Common myeloid progenitor, CD34-positive (primary cell): ENCODE results near the gene GJC3.
A peak's percentile ranks its signal among the peaks of the same experiment; 100 is the strongest.
"Not testable (repeated sequence)": the region's sequence is repeated elsewhere in the genome, so short reads cannot be mapped to it uniquely, and the experiment has no call there.

Experiments used
- CTCF ChIA-PET: fragments of 350-600 bp; sonication (Branson Sonifier 250); formaldehyde crosslinking; loops from one replicate; lab custom pipeline; 2021; ENCODE audit warnings: antibody characterized with exemption; lab: Charles Lee
- POLR2A ChIA-PET: fragments of 350-600 bp; sonication (Branson Sonifier 250); formaldehyde crosslinking; loops from one replicate; lab custom pipeline; 2021; ENCODE audit warnings: antibody characterized with exemption; lab: Charles Lee
- DNase-seq, 3 donors: peaks; one replicate each; pipeline versions ENCODE4 v3.0.0 to v3.0.0-alpha.2; 2013
- H3K27ac ChIP-seq, 2 experiments: 1 replicate in 1 of 2; 2 replicates in 1 of 2; pipeline ENCODE4 v1.7.0; 2013; ENCODE audit warnings: inconsistent platforms in 2 of 2, low read length in 2 of 2, mild to moderate bottlenecking in 2 of 2, low read depth in 1 of 2, moderate library complexity in 1 of 2; ENCODE audit not compliant: severe bottlenecking in 2 of 2, insufficient read depth in 1 of 2, poor library complexity in 1 of 2
- H3K27me3 ChIP-seq, 5 experiments: replicated peaks in 2 of 5; 1 replicate in 3 of 5; 2 replicates in 2 of 5; pipeline versions ENCODE4 v1.6.1 to v1.7.0; 2013; ENCODE audit warnings: low read length in 4 of 5, mild to moderate bottlenecking in 2 of 5, moderate library complexity in 2 of 5, inconsistent platforms in 1 of 5; ENCODE audit not compliant: insufficient read depth in 5 of 5, control insufficient read depth in 4 of 5
- H3K36me3 ChIP-seq, 4 experiments: 1 replicate in 2 of 4; 2 replicates in 2 of 4; pipeline versions ENCODE4 v1.6.1 to v1.7.0; 2013; ENCODE audit warnings: low read length in 3 of 4, control low read depth in 1 of 4, mild to moderate bottlenecking in 1 of 4; ENCODE audit not compliant: control insufficient read depth in 4 of 4, insufficient read depth in 4 of 4
- H3K4me1 ChIP-seq, 4 experiments: 1 replicate in 3 of 4; 2 replicates in 1 of 4; pipeline versions ENCODE4 v1.6.1 to v1.7.1; 2013; ENCODE audit warnings: low read length in 3 of 4, mild to moderate bottlenecking in 3 of 4, control low read depth in 1 of 4, inconsistent platforms in 1 of 4, moderate library complexity in 1 of 4; ENCODE audit not compliant: control insufficient read depth in 4 of 4, insufficient read depth in 4 of 4; ENCODE audit errors: control extremely low read depth in 1 of 4
- H3K4me3 ChIP-seq, 7 experiments: 1 replicate in 4 of 7; 2 replicates in 3 of 7; pipeline versions ENCODE4 v1.5.1 to v1.7.0; 2013; ENCODE audit warnings: mild to moderate bottlenecking in 7 of 7, low read length in 6 of 7, moderate library complexity in 6 of 7, inconsistent platforms in 2 of 7, low read depth in 2 of 7, control low read depth in 1 of 7; ENCODE audit not compliant: insufficient read depth in 4 of 7, control insufficient read depth in 1 of 7; ENCODE audit errors: extremely low read depth in 1 of 7
- H3K9me3 ChIP-seq, 5 experiments: 1 replicate in 4 of 5; 2 replicates in 1 of 5; pipeline versions ENCODE4 v1.6.1 to v1.7.1; 2013; ENCODE audit warnings: low read length in 4 of 5, mild to moderate bottlenecking in 2 of 5, inconsistent platforms in 1 of 5, low read depth in 1 of 5, moderate library complexity in 1 of 5; ENCODE audit not compliant: control insufficient read depth in 4 of 5, insufficient read depth in 2 of 5; ENCODE audit errors: control extremely low read depth in 1 of 5
- WGBS: methylation state at CpG from one replicate; pipeline ENCODE4 v1.1.5; 2013; ENCODE audit not compliant: insufficient coverage; 5-methylcytosine and 5-hydroxymethylcytosine counted together

GJC3 gene

GRCh38 chr7:99969813-99970212 lies 40.4 kb upstream of the GJC3 start:
- ChIA-PET CTCF (interaction anchor here (1.0 to 1.7 kb wide), 3 partner anchors 21 to 23 kb away, joined by 3 to 4 read pairs (median 3); no protein-coding TSS in a partner anchor), POLR2A (interaction anchor here (0.7 to 0.8 kb wide), 2 partner anchors 8 to 45 kb away, joined by 3 to 5 read pairs; partner anchors contain the start of gene ZKSCAN1)
- DNase-seq, H3K4me3 ChIP-seq, H3K27ac ChIP-seq, H3K4me1 ChIP-seq, H3K36me3 ChIP-seq, H3K9me3 ChIP-seq: not testable (repeated sequence)
- WGBS: 67% methylated on average over 1 of the region's 1 CpG
- peaks cover 0 to 14% (median 4%) of the 10 kb centered on the region in 5 experiments for H3K27me3 ChIP-seq

- no peak for DNase-seq
- no peaks in the 10 kb centered on the region for H3K4me1 ChIP-seq
- CTCF ChIA-PET: interaction anchor here (1.0 to 1.7 kb wide), 4 partner anchors 9 to 23 kb away, joined by 3 to 4 read pairs (median 3); no protein-coding TSS in a partner anchor
- H3K9me3 ChIP-seq: no peaks in the 10 kb centered on the region
- POLR2A ChIA-PET: interaction anchor here (0.7 to 0.8 kb wide), 2 partner anchors 9 to 46 kb away, joined by 3 to 5 read pairs; partner anchors contain the start of gene ZKSCAN1
- peaks cover 0 to 16% (median 4%) of the 10 kb centered on the region in 5 experiments for H3K27me3 ChIP-seq
- WGBS: 94% methylated on average over 3 of the region's 3 CpGs
- H3K27ac ChIP-seq: no peak overlapping the region
- no peaks in the 10 kb centered on the region for H3K36me3 ChIP-seq
- H3K4me3 ChIP-seq: no peak overlapping the region
Measured at GRCh38 chr7:99969298-99969697, 39.9 kb upstream of the GJC3 start.

GRCh38 chr7:99958564-99959227 lies 29.3 kb upstream of the GJC3 start:
- WGBS: 80% methylated on average over 1 of the region's 9 CpGs
- Histone ChIP-seq H3K9me3 (no peaks in the 10 kb centered on the region), H3K36me3 (no peaks in the 10 kb centered on the region), H3K27ac (no peak overlapping the region), H3K4me3 (no peak overlapping the region), H3K27me3 (peaks cover 4 to 65% (median 33%) of the 10 kb centered on the region in 5 experiments), H3K4me1 (peaks cover 0 to 4% (median 0%) of the 10 kb centered on the region in 4 experiments)
- DNase-seq: no peak
- CTCF ChIA-PET: no interaction called here
- POLR2A ChIA-PET: no interaction called here

DNA sequence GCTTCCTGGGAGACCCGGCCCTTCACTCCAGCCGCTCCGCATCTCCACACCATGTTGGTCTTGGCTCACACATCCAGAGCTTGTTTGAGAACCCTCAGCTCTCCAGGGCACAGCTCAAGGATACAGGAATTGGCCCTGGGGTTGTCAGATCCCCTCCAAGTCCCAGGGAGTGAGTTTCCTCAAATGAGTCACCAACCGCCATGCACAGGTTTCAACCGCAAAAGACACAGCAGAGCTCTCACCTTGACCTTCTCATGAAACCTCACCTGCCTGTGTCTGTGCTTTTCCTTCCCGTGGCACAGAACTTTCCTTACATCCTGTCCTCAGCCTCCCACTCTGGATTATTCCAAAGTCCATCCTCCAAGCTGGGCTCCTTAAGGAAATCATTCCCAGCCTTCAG lies 25.8 kb upstream of the GJC3 start:
- Histone ChIP-seq H3K4me1 (peaks cover 0 to 5% (median 0%) of the 10 kb centered on the region in 4 experiments), H3K36me3 (no peaks in the 10 kb centered on the region), H3K27ac (no peak overlapping the region), H3K9me3 (peaks cover 0 to 9% (median 3%) of the 10 kb centered on the region in 5 experiments), H3K4me3 (no peak overlapping the region), H3K27me3 (peaks cover 2 to 34% (median 18%) of the 10 kb centered on the region in 5 experiments)
- WGBS: 90% methylated on average over 6 of the region's 6 CpGs
- CTCF ChIA-PET: interaction anchor here (1.0 to 1.7 kb wide), 5 partner anchors 12 to 98 kb away, joined by 3 to 5 read pairs (median 3); no protein-coding TSS in a partner anchor
- no peak for DNase-seq
- POLR2A ChIA-PET: no interaction called here

GRCh38 chr7:99954643-99955042 lies 25.2 kb upstream of the GJC3 start:
- 100% methylated on average over 1 of the region's 7 CpGs for WGBS
- H3K4me1 ChIP-seq, H3K27ac ChIP-seq, H3K36me3 ChIP-seq, DNase-seq, POLR2A ChIA-PET, H3K9me3 ChIP-seq, H3K4me3 ChIP-seq: not testable (repeated sequence)
- H3K27me3 ChIP-seq: peaks cover 0 to 27% (median 14%) of the 10 kb centered on the region in 5 experiments
- CTCF ChIA-PET: interaction anchor here (1.6 to 1.7 kb wide), 2 partner anchors 41 to 99 kb away, joined by 3 to 5 read pairs; no protein-coding TSS in a partner anchor

- 100% methylated on average over 3 of the region's 3 CpGs for WGBS
- Histone ChIP-seq H3K27ac (no peak overlapping the region), H3K27me3 (peaks cover 0 to 18% (median 5%) of the 10 kb centered on the region in 5 experiments), H3K36me3 (no peaks in the 10 kb centered on the region), H3K4me3 (no peak overlapping the region), H3K9me3 (peaks cover 0 to 9% (median 3%) of the 10 kb centered on the region in 5 experiments), H3K4me1 (peaks cover 0 to 5% (median 0%) of the 10 kb centered on the region in 4 experiments)
- ChIA-PET CTCF (interaction anchor here (1.0 to 3.0 kb wide), 3 partner anchors 14 to 99 kb away, joined by 3 to 8 read pairs (median 4); no protein-coding TSS in a partner anchor), POLR2A (no interaction called here)
- peak in 2 of 3 donors; percentile 15 for DNase-seq
Measured at GRCh38 chr7:99953649-99954048, 24.2 kb upstream of the GJC3 start.

- H3K36me3 ChIP-seq, H3K4me1 ChIP-seq, POLR2A ChIA-PET, DNase-seq, H3K9me3 ChIP-seq, H3K27ac ChIP-seq, H3K4me3 ChIP-seq, H3K27me3 ChIP-seq: not testable (repeated sequence)
- WGBS: no CpG with 5 or more reads among the region's 4 CpGs
- CTCF ChIA-PET: interaction anchor here (0.6 to 3.0 kb wide), 3 partner anchors 15 to 39 kb away, joined by 4 to 8 read pairs (median 7); no protein-coding TSS in a partner anchor
Measured at GRCh38 chr7:99952649-99953048, 23.2 kb upstream of the GJC3 start.
